Stimulated activated CD4-positive, alpha-beta T cell treated with anti-CD3 and anti-CD28 coated beads, TNF-alpha, amount 100 ng/mL, for 24 hours (primary cell): ENCODE measurements around the gene UBE2N.
A peak's percentile ranks its signal among the peaks of the same experiment; 100 is the strongest.
"Not testable (repeated sequence)": the region's sequence is repeated elsewhere in the genome, so short reads cannot be mapped to it uniquely, and the experiment has no call there.

Source experiments
- DNase-seq, 3 experiments: peaks; one replicate each; pipeline ENCODE4 v3.0.0-alpha.2; 2020; ENCODE audit warnings: low read depth in 3 of 3

UBE2N gene

GRCh38 chr12:93443576-93443975 is 1.8 kb upstream of the UBE2N start:
- no peak for DNase-seq

- no peak for DNase-seq
Measured at GRCh38 chr12:93442411-93443340, 929 bp upstream of the UBE2N start.

- peak in 1 of 3 experiments; percentile 36 for DNase-seq
Measured at GRCh38 chr12:93441081-93441616, 598 bp downstream of the UBE2N start.

- DNase-seq: no peak
Measured at GRCh38 chr12:93440043-93440835, 1.5 kb downstream of the UBE2N start.

DNA sequence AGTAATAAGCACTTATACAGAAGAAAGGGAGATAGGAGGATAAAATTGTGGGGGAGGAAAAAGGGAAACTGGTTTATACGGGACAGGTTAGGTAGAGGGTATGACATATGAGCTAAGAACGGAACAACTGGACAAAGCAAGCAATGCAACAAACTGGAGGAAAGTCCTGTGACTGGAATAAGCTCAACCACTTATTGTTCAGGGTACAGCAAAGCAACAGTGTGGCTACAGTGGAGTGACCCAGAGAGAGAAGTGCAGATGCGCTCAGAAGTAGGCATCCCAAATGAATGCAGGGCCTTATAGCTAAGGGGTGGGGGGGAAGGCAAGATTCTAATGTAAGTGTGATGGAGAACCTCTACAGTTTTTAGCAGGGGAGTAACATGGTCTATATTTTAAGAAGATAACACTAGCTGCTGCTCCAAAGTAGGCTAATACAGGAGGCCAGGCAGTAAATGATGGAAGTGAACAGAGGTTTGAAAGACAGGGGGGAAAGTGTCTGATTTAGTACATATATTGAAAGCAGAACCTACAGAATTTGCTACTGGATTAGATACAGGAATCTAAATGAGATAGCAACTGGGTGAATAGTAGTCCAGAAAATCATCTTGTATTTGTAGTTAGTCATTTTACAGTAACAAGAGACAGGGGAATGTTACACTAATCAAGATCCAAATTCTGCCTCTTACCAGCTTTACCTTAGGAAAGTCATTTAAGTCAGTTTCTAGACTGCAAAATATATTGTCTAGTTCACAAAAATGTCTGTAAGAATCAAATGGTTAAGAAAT is 3.3 kb downstream of the UBE2N start:
- no peak for DNase-seq

DNA sequence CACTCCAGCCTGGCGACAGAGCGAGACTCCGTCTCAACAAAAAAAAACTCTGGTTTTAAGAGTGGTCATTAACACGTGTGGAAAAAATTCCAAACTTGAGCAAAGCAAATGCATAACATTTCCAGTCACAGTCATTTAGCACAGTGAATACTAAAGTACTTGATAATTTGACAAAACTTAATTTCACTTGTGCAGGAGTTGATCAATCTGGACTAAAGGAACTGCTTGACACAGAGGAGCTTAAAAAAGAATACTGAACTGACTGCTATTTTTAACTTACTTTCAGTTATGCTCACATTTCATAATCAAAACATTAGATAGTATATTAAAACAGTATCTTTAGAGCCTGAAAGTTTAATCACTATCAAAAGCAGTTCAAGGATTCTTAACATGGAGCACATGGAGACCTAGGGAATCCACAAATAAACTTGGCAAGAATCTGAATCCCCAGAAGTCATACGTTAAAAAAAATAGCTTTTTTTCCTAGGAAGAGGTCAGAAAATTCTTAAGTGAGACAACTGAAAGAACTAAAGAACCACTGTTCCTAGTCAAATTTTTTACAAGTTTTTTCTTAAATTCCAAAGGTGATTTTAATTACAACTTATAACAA is 7.4 kb downstream of the UBE2N start:
- no peak for DNase-seq

DNA sequence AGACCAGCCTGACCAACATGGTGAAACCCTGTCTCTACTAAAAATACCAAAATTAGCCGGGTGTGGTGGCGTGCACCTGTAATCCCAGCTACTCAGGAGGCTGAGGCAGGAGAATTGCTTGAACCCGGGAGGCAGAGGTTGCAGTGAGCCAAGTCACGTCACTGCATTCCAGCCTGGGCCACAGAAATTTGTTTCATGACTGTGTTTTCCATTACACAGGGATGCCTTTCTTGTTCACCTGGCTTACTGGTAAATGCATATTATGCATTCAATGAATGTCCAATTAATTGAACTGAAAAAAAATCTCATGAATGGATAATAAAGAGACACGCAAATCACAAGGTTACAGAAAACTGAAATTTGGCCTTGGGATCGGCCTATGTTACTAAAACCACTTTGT is 9.7 kb downstream of the UBE2N start:
- DNase-seq: not testable (repeated sequence)

GRCh38 chr12:93430280-93430679 is 11.5 kb downstream of the UBE2N start:
- DNase-seq: no peak

DNA sequence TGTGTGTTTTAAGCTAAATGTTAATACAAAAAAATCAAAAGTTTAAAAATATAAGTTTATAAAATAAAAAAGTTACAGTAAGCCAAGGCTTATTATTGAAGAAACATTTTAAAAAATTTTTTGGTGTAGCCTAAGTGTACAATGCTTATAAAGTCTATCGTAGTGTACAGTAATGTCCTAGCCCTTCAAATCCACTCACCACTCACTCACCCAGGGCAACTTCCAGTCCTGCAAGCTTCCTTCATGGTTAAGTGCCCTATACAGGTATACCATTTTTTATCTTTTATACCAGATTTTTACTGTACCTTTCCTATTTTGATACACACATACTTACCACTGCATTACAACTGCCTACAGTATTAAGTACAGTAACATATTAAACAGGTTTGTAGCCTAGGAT is 11.9 kb downstream of the UBE2N start:
- no peak for DNase-seq

DNA sequence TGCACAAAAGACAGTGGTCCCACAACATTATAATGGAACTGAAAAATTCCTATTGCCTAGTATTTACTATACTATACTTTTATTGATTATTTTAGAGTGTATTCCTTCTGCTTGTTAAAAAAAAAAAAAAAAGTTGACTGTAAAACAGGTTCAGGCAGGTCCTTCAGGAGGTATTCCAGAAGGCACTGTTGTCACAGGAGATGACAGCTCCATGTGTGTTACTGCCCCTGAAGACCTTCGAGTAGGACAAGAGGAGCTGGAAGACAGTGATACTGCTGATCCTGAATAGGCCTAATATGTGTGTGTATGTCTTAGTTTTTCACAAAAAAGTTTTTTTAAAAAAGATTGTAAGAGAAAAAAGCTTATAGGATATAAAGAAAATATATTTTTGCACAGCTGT is 12.3 kb downstream of the UBE2N start:
- DNase-seq: no peak

DNA sequence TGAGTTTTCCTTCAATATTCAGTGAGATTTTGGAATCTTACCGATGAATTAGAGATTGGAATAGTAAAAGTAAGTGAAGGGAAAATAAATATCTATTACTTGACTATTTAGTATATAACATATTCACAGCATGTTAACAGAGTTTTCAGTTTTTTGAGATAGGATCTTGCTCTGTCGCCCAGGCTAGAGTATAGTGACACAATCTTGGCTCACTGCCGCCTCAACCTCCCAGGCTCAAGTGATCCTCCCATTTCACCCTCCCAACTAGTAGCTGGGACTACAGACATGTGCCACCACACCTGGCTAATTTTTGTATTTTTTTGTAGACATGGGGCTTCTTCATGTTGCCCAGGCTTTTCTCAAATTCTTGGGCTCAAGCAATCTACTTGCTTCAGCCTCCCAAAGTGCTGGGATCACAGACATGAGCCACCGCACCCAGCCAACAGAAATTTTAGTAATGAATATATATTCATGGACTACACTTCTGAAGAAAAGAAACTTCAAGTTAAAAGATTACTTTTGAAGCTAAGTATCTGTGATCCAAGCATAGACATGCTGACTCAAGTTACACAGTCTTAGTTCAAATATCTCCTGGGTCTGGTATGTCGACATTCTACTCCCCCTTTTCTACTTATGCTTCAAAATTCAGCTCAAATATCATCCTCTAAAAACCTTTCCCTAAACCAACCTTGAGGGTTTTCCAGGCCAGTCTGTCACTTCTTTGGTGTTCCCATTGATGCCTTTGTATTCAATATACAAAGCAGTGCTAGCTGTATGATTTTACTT is 13.8 kb downstream of the UBE2N start:
- no peak for DNase-seq

DNA sequence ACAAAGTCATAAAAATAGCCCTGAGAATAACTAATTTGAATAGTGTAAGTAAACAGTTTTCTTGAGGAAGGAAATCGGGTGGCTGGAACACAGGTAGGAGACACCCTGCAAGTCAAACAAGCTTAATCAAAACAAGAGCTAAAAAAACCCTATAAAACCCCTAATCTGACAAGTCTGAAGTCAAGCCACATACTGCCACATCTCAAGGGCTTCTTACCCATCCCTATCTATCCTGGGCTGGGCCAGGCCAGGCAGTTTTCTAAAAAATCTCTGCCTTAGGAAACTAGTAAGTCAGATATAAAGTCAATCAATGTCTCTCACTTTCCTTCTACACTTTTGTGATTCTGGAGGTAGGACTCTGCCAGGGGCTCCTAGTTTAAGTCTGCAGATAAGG is 15.3 kb downstream of the UBE2N start:
- no peak for DNase-seq

- no peak for DNase-seq
Measured at GRCh38 chr12:93425736-93426411, 15.9 kb downstream of the UBE2N start.

- no peak for DNase-seq
Measured at GRCh38 chr12:93422050-93422449, 19.7 kb downstream of the UBE2N start.

GRCh38 chr12:93419388-93420034 is 22.2 kb downstream of the UBE2N start:
- DNase-seq: no peak

DNA sequence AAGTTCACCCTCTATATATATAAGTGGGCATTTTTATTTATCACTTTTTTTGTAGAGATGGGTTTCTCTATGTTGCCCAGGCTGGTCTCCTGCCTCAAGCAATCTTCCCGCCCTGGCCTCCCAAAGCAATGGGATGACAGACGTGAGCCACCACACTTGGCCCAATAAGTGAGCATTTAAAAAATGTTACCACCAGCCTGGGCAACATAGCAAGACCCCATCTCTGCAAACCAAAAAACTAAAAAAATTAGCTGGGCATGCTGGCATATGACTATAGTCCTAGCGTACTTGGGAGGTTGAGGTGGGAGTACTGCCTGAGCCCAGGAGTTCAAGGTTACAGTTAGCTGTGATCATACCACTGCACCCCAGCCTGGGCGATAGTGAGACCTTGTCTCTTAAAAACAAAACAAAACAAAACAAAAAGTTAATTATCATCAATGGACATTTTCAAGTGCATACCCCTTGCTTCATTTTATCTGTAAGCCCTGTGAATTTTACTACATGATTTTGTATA is 23.7 kb downstream of the UBE2N start:
- no peak for DNase-seq

- no peak for DNase-seq
Measured at GRCh38 chr12:93415723-93416464, 25.9 kb downstream of the UBE2N start.

GRCh38 chr12:93413064-93413463 is 28.7 kb downstream of the UBE2N start:
- DNase-seq: no peak
